ENCODE measurements around the gene RNF150. TPM values are rescaled to one million over a fixed set of nuclear protein-coding genes. Genes with fewer than 3 reads are reported as not detected.

The RNF150 gene
- total RNA-seq, 1 experiment from 2014 or later, result 1.3 TPM

DNA sequence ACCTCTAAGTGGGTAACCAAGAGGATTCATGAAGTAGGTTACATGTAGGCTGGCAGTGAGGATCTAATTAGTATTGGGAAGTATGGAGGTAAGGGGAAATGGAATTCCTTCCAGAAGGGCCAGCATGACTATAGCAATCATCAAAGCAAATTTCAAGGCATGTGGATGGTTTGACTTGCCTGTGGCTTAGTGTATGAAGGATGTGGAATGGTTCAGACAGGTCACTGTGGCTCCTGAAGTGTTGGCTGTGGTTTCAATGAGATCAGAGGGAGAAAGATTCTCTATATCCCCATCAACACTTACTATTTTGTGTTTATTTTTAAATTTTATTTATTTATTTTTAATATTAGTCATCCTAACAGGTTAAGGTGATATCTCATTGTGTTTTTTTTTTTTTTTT, 255.5 kb downstream of the RNF150 start:
- H3K27ac ChIP-seq (ENCODE audit: low read length), result no peak overlapping the region
- DNase-seq (ENCODE audit: low read depth, low spot score) (no peak), ATAC-seq (no peak)
- POLR2A ChIA-PET, result no interaction called here
- in situ Hi-C loops (cut with HindIII; ENCODE audit: low pct_unique_long_range_greater_than_20kb, low sequenced_read_pairs) (no loop called here), intact Hi-C loops (cut with micrococcal nuclease; ENCODE audit: unreplicated experiment) (no loop called here)
- no peaks in the 10 kb centered on the region for H3K4me1 ChIP-seq (ENCODE audit: control insufficient read depth, insufficient read depth, low read length)
- TF ChIP-seq CTCF (IDR thresholded peaks at IDR 0.05) (no peak), POLR2AphosphoS5 (IDR thresholded peaks at IDR 0.05; ENCODE audit: low read depth, low read length) (no peak), REST (IDR thresholded peaks at IDR 0.05; ENCODE audit: insufficient read depth in 1 of 2, low read depth in 2 of 2, low read length in 1 of 2) (no peak), SIN3A (IDR thresholded peaks at IDR 0.05; ENCODE audit: borderline replicate concordance, insufficient read depth, low read depth, low read length) (no peak), TCF7L2 (IDR thresholded peaks at IDR 0.05; ENCODE audit: low read depth, low read length) (no peak)
- no peak overlapping the region for H3K4me3 ChIP-seq (ENCODE audit: low read depth in 2 of 2, low read length in 2 of 2)
- no peaks in the 10 kb centered on the region for H3K9me3 ChIP-seq (ENCODE audit: control insufficient read depth, insufficient read depth, low read depth, low read length)
- H3K36me3 ChIP-seq (ENCODE audit: control insufficient read depth, insufficient read depth, low read length), result no peaks in the 10 kb centered on the region
- H3K27me3 ChIP-seq (ENCODE audit: control insufficient read depth, insufficient read depth, low read length), result 0 out of 2 replicates have a peak, but pooled peaks cover 2% of the 10 kb centered on the region
- no TSS peak for BruUV-seq (replicated peaks)
- CTCF ChIA-PET, result no interaction called here

- CTCF ChIA-PET, result no interaction called here
- Histone ChIP-seq H3K4me3 (ENCODE audit: low read depth in 2 of 2, low read length in 2 of 2) (no peak overlapping the region), H3K9me3 (ENCODE audit: control insufficient read depth, insufficient read depth, low read depth, low read length) (no peaks in the 10 kb centered on the region), H3K4me1 (ENCODE audit: control insufficient read depth, insufficient read depth, low read length) (no peaks in the 10 kb centered on the region), H3K27ac (ENCODE audit: low read length) (no peak overlapping the region), H3K27me3 (ENCODE audit: control insufficient read depth, insufficient read depth, low read length) (peaks cover 2% of the 10 kb centered on the region; the same call in 1 of the 2 replicates), H3K36me3 (ENCODE audit: control insufficient read depth, insufficient read depth, low read length) (no peaks in the 10 kb centered on the region)
- DNase-seq (ENCODE audit: low read depth, low spot score) (no peak), ATAC-seq (no peak)
- POLR2A ChIA-PET, result no interaction called here
- intact Hi-C loops (cut with micrococcal nuclease; ENCODE audit: unreplicated experiment), result no loop called here
- in situ Hi-C loops (cut with HindIII; ENCODE audit: low pct_unique_long_range_greater_than_20kb, low sequenced_read_pairs), result no loop called here
- TF ChIP-seq CTCF (IDR thresholded peaks at IDR 0.05), result no peak
- BruUV-seq (replicated peaks), result no TSS peak
Observed at GRCh38 chr4:140876615-140877364, 256.5 kb downstream of the RNF150 start.
